Measurements from ENCODE around the gene RGS6. TPM values are rescaled to one million over a fixed set of nuclear protein-coding genes. Genes with fewer than 3 reads are reported as not detected.

RGS6 gene
- total RNA-seq, 1 donor from 2014 or later, result 0.24 TPM

GRCh38 chr14:72488514-72488913, 556.3 kb downstream of the RGS6 start:
- H3K27me3 Mint-ChIP-seq (ENCODE audit: unreplicated experiment), result peaks cover 54% of the 10 kb centered on the region
- TF ChIP-seq CTCF (IDR thresholded peaks at IDR 0.05), result no peak
- no peaks in the 10 kb centered on the region for H3K36me3 Mint-ChIP-seq (ENCODE audit: unreplicated experiment)
- H3K4me3 Mint-ChIP-seq (ENCODE audit: unreplicated experiment), result no peak overlapping the region
- no peaks in the 10 kb centered on the region for H3K9me3 Mint-ChIP-seq (ENCODE audit: unreplicated experiment)
- DNase-seq (ENCODE audit: extremely low spot score, unreplicated experiment), result peak; percentile 53
- no peak overlapping the region for H3K27ac Mint-ChIP-seq (ENCODE audit: unreplicated experiment)
- no peaks in the 10 kb centered on the region for H3K4me1 Mint-ChIP-seq (ENCODE audit: unreplicated experiment)

GRCh38 chr14:72492196-72492595, 560.0 kb downstream of the RGS6 start:
- peaks cover 4% of the 10 kb centered on the region for H3K9me3 Mint-ChIP-seq (ENCODE audit: unreplicated experiment)
- peaks cover 3% of the 10 kb centered on the region for H3K4me1 Mint-ChIP-seq (ENCODE audit: unreplicated experiment)
- no peaks in the 10 kb centered on the region for H3K36me3 Mint-ChIP-seq (ENCODE audit: unreplicated experiment)

GRCh38 chr14:72495668-72496067, 563.4 kb downstream of the RGS6 start:
- Mint-ChIP-seq H3K36me3 (ENCODE audit: unreplicated experiment) (no peaks in the 10 kb centered on the region), H3K4me1 (ENCODE audit: unreplicated experiment) (peaks cover 7% of the 10 kb centered on the region), H3K27me3 (ENCODE audit: unreplicated experiment) (peaks cover 69% of the 10 kb centered on the region), H3K4me3 (ENCODE audit: unreplicated experiment) (no peak overlapping the region), H3K27ac (ENCODE audit: unreplicated experiment) (no peak overlapping the region), H3K9me3 (ENCODE audit: unreplicated experiment) (peaks cover 4% of the 10 kb centered on the region)
- DNase-seq (ENCODE audit: extremely low spot score, unreplicated experiment), result peak; percentile 10
- TF ChIP-seq CTCF (IDR thresholded peaks at IDR 0.05), result no peak

More at GRCh38 chr14:72492196-72492595, 560.0 kb downstream of the RGS6 start:
- TF ChIP-seq CTCF (IDR thresholded peaks at IDR 0.05), result no peak
- H3K4me3 Mint-ChIP-seq (ENCODE audit: unreplicated experiment), result no peak overlapping the region
- no peak overlapping the region for H3K27ac Mint-ChIP-seq (ENCODE audit: unreplicated experiment)
- no peak for DNase-seq (ENCODE audit: extremely low spot score, unreplicated experiment)
- peaks cover 60% of the 10 kb centered on the region for H3K27me3 Mint-ChIP-seq (ENCODE audit: unreplicated experiment)

GRCh38 chr14:72498646-72499045, 566.4 kb downstream of the RGS6 start:
- TF ChIP-seq CTCF (IDR thresholded peaks at IDR 0.05), result no peak
- no peak overlapping the region for H3K4me3 Mint-ChIP-seq (ENCODE audit: unreplicated experiment)
- peaks cover 9% of the 10 kb centered on the region for H3K4me1 Mint-ChIP-seq (ENCODE audit: unreplicated experiment)
- peaks cover 66% of the 10 kb centered on the region for H3K27me3 Mint-ChIP-seq (ENCODE audit: unreplicated experiment)
- peak; percentile 54 for DNase-seq (ENCODE audit: extremely low spot score, unreplicated experiment)
- H3K9me3 Mint-ChIP-seq (ENCODE audit: unreplicated experiment), result peaks cover 4% of the 10 kb centered on the region
- H3K27ac Mint-ChIP-seq (ENCODE audit: unreplicated experiment), result no peak overlapping the region
- H3K36me3 Mint-ChIP-seq (ENCODE audit: unreplicated experiment), result no peaks in the 10 kb centered on the region

GRCh38 chr14:72499746-72500145, 567.5 kb downstream of the RGS6 start:
- Mint-ChIP-seq H3K27ac (ENCODE audit: unreplicated experiment) (no peak overlapping the region), H3K36me3 (ENCODE audit: unreplicated experiment) (no peaks in the 10 kb centered on the region), H3K4me3 (ENCODE audit: unreplicated experiment) (no peak overlapping the region), H3K27me3 (ENCODE audit: unreplicated experiment) (peaks cover 60% of the 10 kb centered on the region), H3K4me1 (ENCODE audit: unreplicated experiment) (peaks cover 9% of the 10 kb centered on the region), H3K9me3 (ENCODE audit: unreplicated experiment) (peaks cover 6% of the 10 kb centered on the region)
- DNase-seq (ENCODE audit: extremely low spot score, unreplicated experiment), result no peak
- no peak for TF ChIP-seq CTCF (IDR thresholded peaks at IDR 0.05)

Data from osteocyte (in vitro differentiated cells).